GM18873 (cell line): ENCODE data around the gene CORIN.
"Not testable (repeated sequence)": the region's sequence is repeated elsewhere in the genome, so short reads cannot be mapped to it uniquely, and the experiment has no call there.

ENCODE experiments used
- ATAC-seq: cut with Tn5 transposase; IDR thresholded peaks from one replicate; pipeline ENCODE4 v1.9.1; 2021; ENCODE audit warnings: mild to moderate bottlenecking, moderate library complexity, moderate number of reproducible peaks; ENCODE audit not compliant: unreplicated experiment, low FRiP score

Gene CORIN

GRCh38 chr4:47577779-47578553 lies 259.9 kb downstream of the CORIN start:
- ATAC-seq: no peak

GRCh38 chr4:47572981-47573380 lies 264.9 kb downstream of the CORIN start:
- ATAC-seq: no peak

- ATAC-seq: no peak
These were observed 267.1 kb downstream of the CORIN start for GRCh38 chr4:47570816-47571215.

- no peak for ATAC-seq
These were observed 270.4 kb downstream of the CORIN start for GRCh38 chr4:47567511-47567910.

GRCh38 chr4:47566969-47567368 lies 270.9 kb downstream of the CORIN start:
- no peak for ATAC-seq

- ATAC-seq: no peak
These were observed 271.3 kb downstream of the CORIN start for GRCh38 chr4:47566566-47566965.

GRCh38 chr4:47562297-47562696 lies 275.6 kb downstream of the CORIN start:
- ATAC-seq: no peak

GRCh38 chr4:47561331-47561730 lies 276.5 kb downstream of the CORIN start:
- ATAC-seq: no peak

GRCh38 chr4:47560682-47561081 lies 277.2 kb downstream of the CORIN start:
- ATAC-seq: no peak

- no peak for ATAC-seq
These were observed 280.6 kb downstream of the CORIN start for GRCh38 chr4:47557255-47557654.

- not testable (repeated sequence) for ATAC-seq
These were observed 281.9 kb downstream of the CORIN start for GRCh38 chr4:47555920-47556319.

- no peak for ATAC-seq
These were observed 284.3 kb downstream of the CORIN start for GRCh38 chr4:47553329-47554125.

GRCh38 chr4:47551682-47552081 lies 286.2 kb downstream of the CORIN start:
- ATAC-seq: no peak

- ATAC-seq: no peak
These were observed 286.8 kb downstream of the CORIN start for GRCh38 chr4:47550899-47551548.

GRCh38 chr4:47550357-47550756 lies 287.5 kb downstream of the CORIN start:
- ATAC-seq: not testable (repeated sequence)
